GM21367 (cell line): Measurements from ENCODE around the gene C7orf57.

Experiments used
- ATAC-seq: cut with Tn5 transposase; IDR thresholded peaks from one replicate; pipeline ENCODE4 v1.9.1; 2021; ENCODE audit not compliant: unreplicated experiment

C7orf57 gene

DNA sequence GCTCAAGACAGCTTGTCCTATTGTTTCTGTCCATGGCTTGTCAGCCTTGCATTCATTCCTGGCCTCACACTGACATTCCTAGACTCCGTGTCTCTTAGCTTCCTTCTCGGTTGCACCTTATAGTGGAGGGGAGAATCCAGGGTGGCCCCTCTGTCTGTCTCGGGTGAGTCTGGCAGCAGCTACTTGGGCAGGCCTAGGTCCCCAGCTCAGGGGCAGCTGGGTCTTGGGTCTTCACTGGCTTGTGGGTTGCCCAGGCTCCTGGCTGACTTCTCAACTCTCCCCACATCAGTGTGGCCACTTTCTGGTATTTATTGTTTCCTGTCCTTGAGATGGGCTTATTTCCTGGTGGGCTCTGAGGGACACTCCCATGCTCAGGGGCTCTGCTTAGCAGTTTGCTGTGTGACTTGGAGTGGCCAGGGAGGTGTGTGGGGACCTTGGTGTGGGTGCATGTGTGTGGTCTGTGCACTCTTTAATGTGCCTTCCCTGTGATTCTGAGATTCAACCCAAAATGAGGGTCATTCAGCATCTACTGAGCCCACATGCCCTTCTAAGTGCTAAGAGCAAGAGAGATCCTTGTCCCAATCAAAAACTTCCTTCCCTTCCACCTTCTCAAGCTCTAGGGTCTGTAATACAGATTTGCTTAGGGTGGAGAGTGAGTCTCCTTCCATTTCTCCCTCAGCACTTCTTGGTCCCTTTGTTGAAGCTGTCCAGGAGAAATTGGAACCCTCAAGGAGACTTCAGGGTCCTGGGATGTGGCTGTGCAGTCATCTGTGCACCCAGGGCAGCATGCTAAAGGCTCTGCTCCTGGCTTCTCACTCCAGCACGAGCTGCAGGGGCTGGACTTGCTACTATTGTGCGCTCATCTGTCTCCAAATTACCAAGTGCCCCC lies 73.9 kb downstream of the C7orf57 start:
- ATAC-seq, result no peak

DNA sequence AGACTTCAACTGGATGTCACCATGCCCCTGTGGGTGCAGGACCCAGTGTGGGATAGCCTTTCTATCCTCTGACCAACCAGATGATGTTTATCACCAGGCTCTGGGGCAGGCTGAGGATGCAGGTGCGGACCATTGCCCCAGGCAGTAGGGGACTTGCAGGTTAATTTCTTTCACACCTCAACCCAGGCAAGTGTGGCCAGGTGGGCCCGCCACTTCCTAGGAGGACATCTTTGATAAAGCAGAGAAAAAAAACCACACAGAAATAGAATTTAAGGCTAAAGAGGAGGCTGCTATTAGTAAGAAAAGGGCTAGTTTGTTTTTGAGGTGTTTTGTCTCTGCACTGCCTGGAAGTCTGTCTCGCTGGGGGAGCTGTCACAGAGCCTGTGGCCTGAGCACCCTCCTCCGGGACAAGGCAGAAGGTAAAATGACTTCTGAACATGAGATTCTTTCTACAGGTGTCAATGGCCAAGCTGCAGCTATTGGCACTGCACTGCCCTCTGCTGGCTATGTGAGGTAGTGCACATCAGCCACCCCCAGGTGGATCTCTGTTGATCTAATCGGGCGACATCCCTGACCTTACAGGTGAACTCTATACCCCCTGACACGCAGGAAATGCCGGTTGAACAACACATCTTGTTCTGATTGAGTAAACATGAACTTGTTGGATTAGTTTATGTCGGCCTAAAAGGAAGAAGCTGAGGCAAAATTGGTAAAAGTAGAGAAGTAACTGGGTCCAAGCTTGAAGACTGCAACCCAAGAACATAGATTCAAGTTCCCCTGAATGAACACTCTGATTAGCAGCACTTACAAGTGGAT lies 74.7 kb downstream of the C7orf57 start:
- ATAC-seq, result peak; percentile 86

DNA sequence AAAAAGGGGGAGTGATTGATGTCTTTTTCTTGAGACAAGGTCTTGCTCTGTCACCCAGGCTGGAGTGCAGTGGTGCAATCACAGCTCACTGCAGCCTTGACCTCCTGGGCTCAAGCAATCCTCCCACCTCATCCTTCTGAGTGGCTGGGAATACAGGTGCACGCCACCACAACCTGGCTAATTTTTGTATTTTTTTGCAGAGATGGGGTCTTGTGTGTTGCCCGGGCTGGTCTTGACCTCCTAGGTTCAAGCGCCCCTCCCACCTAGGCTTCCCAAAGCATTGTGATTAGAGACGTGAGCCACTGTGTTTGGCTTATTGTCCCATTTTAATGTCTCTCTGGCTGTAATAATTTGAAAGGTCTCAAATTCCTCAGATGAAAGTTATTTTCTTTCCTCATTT lies 75.5 kb downstream of the C7orf57 start:
- no peak for ATAC-seq
